Mucosa of descending colon (tissue), 3 donors: Measurements from ENCODE around the gene LRRC55. TPM values are rescaled to one million over a fixed set of nuclear protein-coding genes. Genes with fewer than 3 reads are reported as not detected.

Source experiments
- ATAC-seq: fragments of 200-7000 bp; cut with Tn5 transposase; one replicate; pipeline ENCODE4 v1.9.1; 2020; ENCODE audit warnings: mild to moderate bottlenecking, moderate library complexity
- DNase-seq, 3 donors: peaks; one replicate each; pipeline ENCODE4 v3.0.0-alpha.2; 2020
- H3K36me3 ChIP-seq: fragments of 200-600 bp; one replicate; pipeline ENCODE4 v1.8.0; 2021; ENCODE audit warnings: low read depth, mild to moderate bottlenecking
- H3K4me1 ChIP-seq: fragments of 200-600 bp; one replicate; pipeline ENCODE4 v1.8.0; 2021; ENCODE audit warnings: low read depth, mild to moderate bottlenecking
- H3K4me3 ChIP-seq: fragments of 200-600 bp; one replicate; pipeline ENCODE4 v1.8.0; 2021; ENCODE audit warnings: mild to moderate bottlenecking
- H3K9me3 ChIP-seq: fragments of 200-600 bp; one replicate; pipeline ENCODE4 v1.8.0; 2021; ENCODE audit warnings: mild to moderate bottlenecking
- CTCF ChIP-seq: fragments of 200-600 bp; IDR thresholded peaks from one replicate; pipeline ENCODE4 v1.8.0; 2022; ENCODE audit warnings: antibody characterized with exemption, mild to moderate bottlenecking
- intact Hi-C, 2 donors: fragments of 100-400 bp; cut with DNase I in 1 of 2; cut with micrococcal nuclease in 1 of 2; formaldehyde crosslinking; loops; one replicate each; pipeline versions ENCODE4 v1.11.0 to v1.11.1; 2022; cut with DNase I, micrococcal nuclease
- total RNA-seq, 3 donors: library from RNA; stranded (reverse); fragmentation: NEBNext Ultra II Directional in 2 of 3; extraction: Animal tissue kit (Norgen Biotek cat#: 25700) in 2 of 3; gene quantifications; one replicate each; pipeline versions ENCODE4 v1.2.1 to v1.2.4, GENCODE V29; 2021 to 2023
- donor health status: DM: no; HTN: no; CAD: no; lungs with moderate emphysema.
- donor health status: DM: no; HTN: no; CAD: no.
- donor health status: DM: no; HTN: yes; CAD: no.

The LRRC55 gene
- total RNA-seq, 3 donors from 2014 or later = 0.19 to 1.4 TPM; not detected in 1

GRCh38 chr11:57203882-57204480 lies 22.2 kb downstream of the LRRC55 start:
- ATAC-seq (no peak), DNase-seq (no peak)
- no peaks in the 10 kb centered on the region for H3K36me3 ChIP-seq
- no peaks in the 10 kb centered on the region for H3K4me1 ChIP-seq
- H3K9me3 ChIP-seq = no peaks in the 10 kb centered on the region
- intact Hi-C loops = no loop called here
- no peak for TF ChIP-seq CTCF
- H3K4me3 ChIP-seq = no peak overlapping the region

- intact Hi-C loops = no loop called here
Measured at GRCh38 chr11:57205041-57205641, 23.4 kb downstream of the LRRC55 start.

GRCh38 chr11:57207168-57207567 lies 25.4 kb downstream of the LRRC55 start:
- DNase-seq (no peak), ATAC-seq (no peak)
- TF ChIP-seq CTCF = no peak

More at GRCh38 chr11:57205041-57205641, 23.4 kb downstream of the LRRC55 start:
- DNase-seq (no peak), ATAC-seq (peak; percentile 41)
- H3K4me1 ChIP-seq = no peaks in the 10 kb centered on the region
- H3K9me3 ChIP-seq = no peaks in the 10 kb centered on the region
- H3K4me3 ChIP-seq = no peak overlapping the region
- no peaks in the 10 kb centered on the region for H3K36me3 ChIP-seq
- TF ChIP-seq CTCF = no peak

GRCh38 chr11:57210781-57211180 lies 29.0 kb downstream of the LRRC55 start:
- no peak for TF ChIP-seq CTCF
- intact Hi-C loops = no loop called here
- DNase-seq (no peak), ATAC-seq (no peak)
- Histone ChIP-seq H3K4me3 (no peak overlapping the region), H3K9me3 (no peaks in the 10 kb centered on the region), H3K36me3 (no peaks in the 10 kb centered on the region), H3K4me1 (no peaks in the 10 kb centered on the region)

More at GRCh38 chr11:57207168-57207567, 25.4 kb downstream of the LRRC55 start:
- Histone ChIP-seq H3K9me3 (no peaks in the 10 kb centered on the region), H3K4me3 (no peak overlapping the region), H3K4me1 (no peaks in the 10 kb centered on the region), H3K36me3 (no peaks in the 10 kb centered on the region)
- intact Hi-C loops = no loop called here

GRCh38 chr11:57213342-57214097 lies 31.8 kb downstream of the LRRC55 start:
- Histone ChIP-seq H3K9me3 (no peaks in the 10 kb centered on the region), H3K4me3 (no peak overlapping the region), H3K36me3 (no peaks in the 10 kb centered on the region), H3K4me1 (no peaks in the 10 kb centered on the region)
- intact Hi-C loops = no loop called here
- TF ChIP-seq CTCF = no peak
- no peak for DNase-seq
- peak; percentile 31 for ATAC-seq
